ENCODE data around the gene NAA40. TPM values are rescaled to one million over a fixed set of nuclear protein-coding genes. Genes with fewer than 3 reads are reported as not detected.

Gene NAA40
- total and polyA plus RNA-seq, 4 donors: 9.2 to 20.5 (median 13.8) TPM

DNA sequence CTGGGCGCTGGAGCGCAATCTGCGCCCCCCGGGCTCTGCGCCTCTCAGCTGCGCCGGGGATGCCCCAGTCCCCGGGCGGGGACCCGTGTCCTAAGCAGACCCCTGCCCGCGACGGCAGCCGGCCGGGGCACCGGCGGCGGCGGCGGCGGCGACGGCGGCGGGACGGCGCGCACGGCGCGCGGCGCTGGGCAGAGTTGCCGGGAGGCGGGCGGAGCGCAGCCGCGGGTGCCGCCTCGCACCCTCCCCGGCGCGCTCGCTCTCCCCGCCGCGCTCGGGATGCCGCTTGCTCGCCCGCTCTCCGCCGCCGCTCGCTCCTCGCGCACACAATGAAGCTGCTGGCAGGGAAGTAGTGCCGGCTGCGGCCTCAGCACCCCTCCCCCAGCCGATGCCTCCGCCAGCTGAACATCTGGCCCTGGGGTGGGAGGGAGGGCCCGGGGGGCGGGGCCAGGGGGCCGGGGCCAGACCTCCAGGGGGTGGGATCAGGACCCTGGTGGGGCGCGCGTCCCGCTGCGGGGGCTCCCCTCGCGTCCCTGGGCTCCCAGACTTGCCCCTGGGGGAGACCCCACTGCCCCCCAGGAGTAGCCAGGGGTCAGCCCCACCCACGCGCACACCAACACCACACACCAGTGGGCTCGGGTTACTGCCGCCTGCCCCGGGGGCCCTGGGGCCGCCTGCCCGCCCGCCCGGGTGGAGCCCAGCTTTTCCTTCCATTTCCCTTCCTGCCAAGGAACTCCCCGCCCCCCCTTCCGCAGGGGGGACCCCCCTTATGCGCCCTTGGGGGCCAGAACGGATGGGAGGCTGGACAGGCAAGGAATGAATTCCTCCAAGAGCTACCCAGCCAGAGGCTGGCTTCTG is 21.7 kb upstream of the NAA40 start, which contains the start of gene RCOR2:
Gene RCOR2, minus strand, starts transcription at position 328 of the 855 bp plus-strand sequence. CDS start 708 bp downstream, outside the sequence.
- DNase-seq (peak; percentile 90 to 96 (median 93)), ATAC-seq (ENCODE audit: insufficient read depth, low FRiP score) (peak; percentile 65)
- Histone ChIP-seq H3K27me3 (ENCODE audit: control insufficient read depth in 3 of 3, insufficient read depth in 3 of 3, low read length in 2 of 3) (no peaks in the 10 kb centered on the region), H3K27ac (ENCODE audit: low read depth in 1 of 2, low read length in 1 of 2) (peak within 1 kb of the TSS in 1 of 2 donors; percentile 90), H3K9me3 (ENCODE audit: control insufficient read depth in 4 of 4, insufficient read depth in 3 of 4, low read length in 3 of 4) (no peaks in the 10 kb centered on the region), H3K4me1 (ENCODE audit: control insufficient read depth in 5 of 5, insufficient read depth in 5 of 5, low read length in 5 of 5) (peaks cover 0 to 49% (median 26%) of the 10 kb centered on the region in 5 donors), H3K9ac (ENCODE audit: insufficient read depth in 1 of 2, low read length in 2 of 2) (peak within 1 kb of the TSS in 1 of 2 donors; percentile 25), H3K36me3 (ENCODE audit: control insufficient read depth in 4 of 4, insufficient read depth in 4 of 4, low read length in 4 of 4) (peaks cover 0 to 6% (median 0%) of the 10 kb centered on the region in 4 donors), H3K4me3 (no peak within 1 kb of the TSS)
- TF ChIP-seq, protein P1, sequence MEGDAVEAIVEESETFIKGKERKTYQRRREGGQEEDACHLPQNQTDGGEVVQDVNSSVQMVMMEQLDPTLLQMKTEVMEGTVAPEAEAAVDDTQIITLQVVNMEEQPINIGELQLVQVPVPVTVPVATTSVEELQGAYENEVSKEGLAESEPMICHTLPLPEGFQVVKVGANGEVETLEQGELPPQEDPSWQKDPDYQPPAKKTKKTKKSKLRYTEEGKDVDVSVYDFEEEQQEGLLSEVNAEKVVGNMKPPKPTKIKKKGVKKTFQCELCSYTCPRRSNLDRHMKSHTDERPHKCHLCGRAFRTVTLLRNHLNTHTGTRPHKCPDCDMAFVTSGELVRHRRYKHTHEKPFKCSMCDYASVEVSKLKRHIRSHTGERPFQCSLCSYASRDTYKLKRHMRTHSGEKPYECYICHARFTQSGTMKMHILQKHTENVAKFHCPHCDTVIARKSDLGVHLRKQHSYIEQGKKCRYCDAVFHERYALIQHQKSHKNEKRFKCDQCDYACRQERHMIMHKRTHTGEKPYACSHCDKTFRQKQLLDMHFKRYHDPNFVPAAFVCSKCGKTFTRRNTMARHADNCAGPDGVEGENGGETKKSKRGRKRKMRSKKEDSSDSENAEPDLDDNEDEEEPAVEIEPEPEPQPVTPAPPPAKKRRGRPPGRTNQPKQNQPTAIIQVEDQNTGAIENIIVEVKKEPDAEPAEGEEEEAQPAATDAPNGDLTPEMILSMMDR (IDR thresholded peaks at IDR 0.05; ENCODE audit: control extremely low read depth, extremely low read depth): no peak
- 0 to 1% methylated on average over 36 to 85 of the region's 85 CpGs for WGBS, 2 donors

DNA sequence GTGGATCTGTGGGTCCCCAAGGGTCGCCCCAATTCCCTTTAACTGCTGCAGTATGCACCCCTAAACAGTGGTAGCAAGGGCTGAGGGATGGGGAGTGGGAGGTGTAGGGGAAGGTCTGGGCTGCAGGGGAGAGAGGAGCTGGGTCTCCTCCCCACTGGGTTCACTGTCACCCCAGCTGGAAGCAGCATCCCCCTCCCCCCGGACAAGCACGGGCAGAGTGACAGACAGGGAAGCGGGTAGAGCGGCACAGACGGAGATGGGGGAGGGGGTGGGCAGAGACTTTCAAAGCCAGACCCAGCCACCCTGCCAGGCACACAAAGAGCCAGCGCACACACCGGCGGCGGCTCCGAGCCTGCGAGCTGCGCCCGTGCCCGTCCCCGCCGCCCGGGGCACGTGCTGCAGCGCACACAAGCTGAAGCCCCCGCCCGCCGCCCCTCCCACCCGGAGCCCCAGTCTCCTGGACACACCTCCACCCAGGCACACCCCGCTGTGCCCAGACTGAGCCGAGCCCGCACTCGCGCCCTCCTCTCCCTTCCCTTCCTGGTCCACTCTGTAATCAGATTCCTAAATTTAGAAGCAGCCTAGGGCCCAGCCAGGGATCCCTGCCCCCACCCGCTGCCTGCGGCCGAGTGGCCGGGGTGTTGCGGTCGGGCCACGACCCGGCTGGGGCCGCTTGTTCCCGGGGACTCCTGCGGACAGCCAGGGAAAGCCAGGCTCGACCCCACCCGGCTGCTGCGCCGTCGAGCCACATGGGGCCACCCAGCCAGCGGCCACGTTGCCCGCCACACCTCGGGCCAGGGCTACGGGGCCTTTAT is 20.9 kb upstream of the NAA40 start:
- WGBS, 2 donors: 7 to 12% methylated on average over 41 to 50 of the region's 50 CpGs

DNA sequence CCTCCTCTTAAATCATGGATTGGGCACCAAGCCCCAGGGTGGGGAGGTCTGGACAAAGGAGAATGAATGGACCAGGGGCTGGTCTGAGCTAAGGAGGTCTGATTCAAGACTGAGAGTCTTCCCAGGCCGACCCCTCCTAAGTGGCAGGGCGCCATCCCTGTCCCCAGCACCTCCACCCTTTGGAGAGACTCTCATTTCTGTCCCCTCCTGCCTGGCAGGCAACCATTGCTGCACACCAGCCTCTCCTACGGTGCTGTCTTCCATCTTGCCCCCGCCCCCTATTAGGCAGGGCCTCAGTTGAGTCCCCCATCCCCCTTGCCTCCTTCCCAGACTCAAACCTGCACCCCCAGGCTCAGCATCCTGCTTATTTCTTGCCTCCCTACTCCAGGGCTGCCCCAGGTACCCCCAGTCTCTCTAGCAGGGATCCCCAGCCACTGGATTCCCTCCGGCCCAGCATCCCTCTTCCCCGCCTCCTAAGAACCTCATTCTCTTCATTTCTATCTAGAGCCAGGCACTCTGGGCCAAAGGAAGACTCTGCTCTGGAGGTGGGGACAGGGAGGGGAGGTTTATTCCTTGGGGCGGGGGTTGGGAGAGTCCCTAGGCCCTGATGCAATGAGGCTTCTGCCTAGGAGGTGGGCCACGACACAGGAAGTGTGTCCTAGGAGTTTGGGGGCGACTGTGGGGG is 20.2 kb upstream of the NAA40 start:
- peaks cover 0 to 49% (median 26%) of the 10 kb centered on the region in 5 donors for H3K4me1 ChIP-seq (ENCODE audit: control insufficient read depth in 5 of 5, insufficient read depth in 5 of 5, low read length in 5 of 5)
- WGBS, 2 donors: 57% methylated on average over 9 of the region's 9 CpGs

More for the DNA sequence above, 20.9 kb upstream of the NAA40 start:
- Histone ChIP-seq H3K4me1 (ENCODE audit: control insufficient read depth in 5 of 5, insufficient read depth in 5 of 5, low read length in 5 of 5) (peaks cover 0 to 49% (median 26%) of the 10 kb centered on the region in 5 donors), H3K27ac (ENCODE audit: low read depth in 1 of 2, low read length in 1 of 2) (peak overlapping the region; percentile 4 to 90), H3K4me3 (no peak overlapping the region), H3K36me3 (ENCODE audit: control insufficient read depth in 4 of 4, insufficient read depth in 4 of 4, low read length in 4 of 4) (peaks cover 0 to 6% (median 0%) of the 10 kb centered on the region in 4 donors), H3K9ac (ENCODE audit: insufficient read depth in 1 of 2, low read length in 2 of 2) (no peak overlapping the region), H3K27me3 (ENCODE audit: control insufficient read depth in 3 of 3, insufficient read depth in 3 of 3, low read length in 2 of 3) (no peaks in the 10 kb centered on the region), H3K9me3 (ENCODE audit: control insufficient read depth in 4 of 4, insufficient read depth in 3 of 4, low read length in 3 of 4) (no peaks in the 10 kb centered on the region)
- ATAC-seq (ENCODE audit: insufficient read depth, low FRiP score) (no peak), DNase-seq (peak; percentile 69 to 78 (median 69))
- TF ChIP-seq, protein P1 (IDR thresholded peaks at IDR 0.05; ENCODE audit: control extremely low read depth, extremely low read depth): no peak

More for the DNA sequence above, 20.2 kb upstream of the NAA40 start:
- Histone ChIP-seq H3K36me3 (ENCODE audit: control insufficient read depth in 4 of 4, insufficient read depth in 4 of 4, low read length in 4 of 4) (peaks cover 0 to 5% (median 0%) of the 10 kb centered on the region in 4 donors), H3K9me3 (ENCODE audit: control insufficient read depth in 4 of 4, insufficient read depth in 3 of 4, low read length in 3 of 4) (no peaks in the 10 kb centered on the region), H3K27ac (ENCODE audit: low read depth in 1 of 2, low read length in 1 of 2) (peak overlapping the region; percentile 4 to 90), H3K27me3 (ENCODE audit: control insufficient read depth in 3 of 3, insufficient read depth in 3 of 3, low read length in 2 of 3) (no peaks in the 10 kb centered on the region), H3K4me3 (no peak overlapping the region), H3K9ac (ENCODE audit: insufficient read depth in 1 of 2, low read length in 2 of 2) (no peak overlapping the region)
- ATAC-seq (ENCODE audit: insufficient read depth, low FRiP score) (no peak), DNase-seq (peak in 2 of 3 donors; percentile 38 to 43)
- TF ChIP-seq, protein P1 (IDR thresholded peaks at IDR 0.05; ENCODE audit: control extremely low read depth, extremely low read depth): no peak

All from lung (tissue), 12 donors.